PFSK-1 (cell line): ENCODE data around the gene OR52B2.

Experiments
- FOXP2 ChIP-seq: optimal IDR thresholded peaks from 2 replicates; pipeline ENCODE3; 2011; ENCODE audit warnings: borderline replicate concordance, control low read depth, inconsistent platforms; ENCODE audit not compliant: insufficient read depth; ENCODE audit errors: extremely low read length, extremely low read depth
- POLR2AphosphoS5 ChIP-seq: IDR thresholded peaks from 2 replicates; pipeline ENCODE4 v1.6.1; 2012; ENCODE audit warnings: low read depth, mild to moderate bottlenecking, control low read depth, low read length, moderate library complexity
- REST ChIP-seq, 2 experiments: IDR thresholded peaks; 2 replicates each; pipeline versions ENCODE4 v1.6.1 to v1.8.0; 2011 to 2012; ENCODE audit warnings: low read depth in 2 of 2, low read length in 2 of 2, control low read depth in 1 of 2, inconsistent platforms in 1 of 2, mild to moderate bottlenecking in 1 of 2, moderate library complexity in 1 of 2; ENCODE audit not compliant: insufficient read depth in 1 of 2
- SIN3A ChIP-seq: IDR thresholded peaks from 2 replicates; pipeline ENCODE4 v1.6.1; 2012; ENCODE audit warnings: mild to moderate bottlenecking, low read length, moderate library complexity, borderline replicate concordance; ENCODE audit not compliant: insufficient read depth
- TAF1 ChIP-seq: IDR thresholded peaks from 2 replicates; pipeline ENCODE4 v1.6.1; 2012; ENCODE audit warnings: low read length, control low read depth, borderline replicate concordance; ENCODE audit not compliant: insufficient read depth

Gene OR52B2

GRCh38 chr11:6152126-6152525 is 18.0 kb downstream of the OR52B2 start:
- TF ChIP-seq SIN3A = no peak
- TF ChIP-seq TAF1 = no peak
- no peak for TF ChIP-seq FOXP2
- no peak for TF ChIP-seq POLR2AphosphoS5
- no peak for TF ChIP-seq REST (IDR thresholded peaks at IDR 0.05; ENCODE audit: insufficient read depth in 1 of 2, low read depth in 2 of 2, low read length in 2 of 2)

- TF ChIP-seq POLR2AphosphoS5 (no peak), TAF1 (no peak), SIN3A (no peak), FOXP2 (no peak), REST (IDR thresholded peaks at IDR 0.05; ENCODE audit: insufficient read depth in 1 of 2, low read depth in 2 of 2, low read length in 2 of 2) (no peak)
These were observed 19.0 kb downstream of the OR52B2 start for GRCh38 chr11:6151117-6151516.

- TF ChIP-seq SIN3A (no peak), REST (IDR thresholded peaks at IDR 0.05; ENCODE audit: insufficient read depth in 1 of 2, low read depth in 2 of 2, low read length in 2 of 2) (no peak), TAF1 (no peak), POLR2AphosphoS5 (no peak), FOXP2 (no peak)
These were observed 27.2 kb downstream of the OR52B2 start for GRCh38 chr11:6142936-6143335.

- TF ChIP-seq REST (IDR thresholded peaks at IDR 0.05; ENCODE audit: insufficient read depth in 1 of 2, low read depth in 2 of 2, low read length in 2 of 2) = no peak
- no peak for TF ChIP-seq POLR2AphosphoS5
- TF ChIP-seq TAF1 = no peak
- no peak for TF ChIP-seq SIN3A
These were observed 37.7 kb downstream of the OR52B2 start for GRCh38 chr11:6132431-6132830.

- TF ChIP-seq REST (IDR thresholded peaks at IDR 0.05; ENCODE audit: insufficient read depth in 1 of 2, low read depth in 2 of 2, low read length in 2 of 2) (no peak), SIN3A (no peak), POLR2AphosphoS5 (no peak), FOXP2 (no peak), TAF1 (no peak)
These were observed 40.5 kb downstream of the OR52B2 start for GRCh38 chr11:6129635-6130034.
